ENCODE measurements around the gene RMND5B. TPM values are rescaled to one million over a fixed set of nuclear protein-coding genes. Genes with fewer than 3 reads are reported as not detected.
"Not testable (repeated sequence)": the region's sequence is repeated elsewhere in the genome, so short reads cannot be mapped to it uniquely, and the experiment has no call there.

Gene RMND5B
- total RNA-seq (ENCODE audit: low replicate concordance): 41.8 and 52.1 TPM in 2 replicates
- long read RNA-seq, transcript RMND5B-201 (11 exons, 1,929 nt): major isoform, 29 of 76 reads
- long read RNA-seq, partial matches to known transcripts: 26 of 76 reads
- long read RNA-seq, other reads (novel, unspliced or antisense): 18 of 76 reads

- Mint-ChIP-seq H3K27ac (peak within 1 kb of the TSS; percentile 92), H3K4me3 (peak within 1 kb of the TSS; percentile 90), H3K4me1 (ENCODE audit: unreplicated experiment) (peaks cover 13% of the 10 kb centered on the region), H3K9me3 (no peaks in the 10 kb centered on the region), H3K36me3 (peaks cover 14% of the 10 kb centered on the region), H3K27me3 (no peaks in the 10 kb centered on the region)
- no peak for TF ChIP-seq CTCF (conservative IDR thresholded peaks at IDR 0.05)
- peak; percentile 89 for DNase-seq (ENCODE audit: extremely low spot score, unreplicated experiment)
These were observed at the start of gene RMND5B for GRCh38 chr5:178130576-178131445. TSS of gene RMND5B (plus strand) at chr5:178131014. CDS start at chr5:178138120, 7,106 bp downstream.

- peaks cover 9% of the 10 kb centered on the region for H3K4me1 Mint-ChIP-seq (ENCODE audit: unreplicated experiment)
- TF ChIP-seq CTCF (conservative IDR thresholded peaks at IDR 0.05): no peak
- no peaks in the 10 kb centered on the region for H3K36me3 Mint-ChIP-seq
- H3K27ac Mint-ChIP-seq: peak overlapping the region; percentile 48
- no peak for DNase-seq (ENCODE audit: extremely low spot score, unreplicated experiment)
- H3K4me3 Mint-ChIP-seq: no peak overlapping the region
- no peaks in the 10 kb centered on the region for H3K9me3 Mint-ChIP-seq
- H3K27me3 Mint-ChIP-seq: peaks cover 15% of the 10 kb centered on the region
These were observed 49.1 kb upstream of the RMND5B start for GRCh38 chr5:178081571-178082243.

- Mint-ChIP-seq H3K27me3 (peaks cover 12% of the 10 kb centered on the region), H3K27ac (no peak overlapping the region), H3K36me3 (no peaks in the 10 kb centered on the region), H3K4me3 (no peak overlapping the region), H3K4me1 (ENCODE audit: unreplicated experiment) (peaks cover 9% of the 10 kb centered on the region), H3K9me3 (no peaks in the 10 kb centered on the region)
- no peak for TF ChIP-seq CTCF (conservative IDR thresholded peaks at IDR 0.05)
- DNase-seq (ENCODE audit: extremely low spot score, unreplicated experiment): no peak
These were observed 46.9 kb upstream of the RMND5B start for GRCh38 chr5:178083922-178084321.

- Mint-ChIP-seq H3K9me3 (no peaks in the 10 kb centered on the region), H3K27me3 (peaks cover 10% of the 10 kb centered on the region), H3K36me3 (no peaks in the 10 kb centered on the region), H3K4me1 (ENCODE audit: unreplicated experiment) (peaks cover 9% of the 10 kb centered on the region), H3K27ac (no peak overlapping the region), H3K4me3 (no peak overlapping the region)
- no peak for DNase-seq (ENCODE audit: extremely low spot score, unreplicated experiment)
- TF ChIP-seq CTCF (conservative IDR thresholded peaks at IDR 0.05): no peak
These were observed 45.5 kb upstream of the RMND5B start for GRCh38 chr5:178085316-178085715.

GRCh38 chr5:178086266-178086665 is 44.5 kb upstream of the RMND5B start:
- DNase-seq (ENCODE audit: extremely low spot score, unreplicated experiment): no peak
- H3K36me3 Mint-ChIP-seq: no peaks in the 10 kb centered on the region
- no peak for TF ChIP-seq CTCF (conservative IDR thresholded peaks at IDR 0.05)
- no peak overlapping the region for H3K27ac Mint-ChIP-seq
- H3K4me3 Mint-ChIP-seq: no peak overlapping the region
- peaks cover 7% of the 10 kb centered on the region for H3K27me3 Mint-ChIP-seq
- no peaks in the 10 kb centered on the region for H3K9me3 Mint-ChIP-seq
- H3K4me1 Mint-ChIP-seq (ENCODE audit: unreplicated experiment): peaks cover 9% of the 10 kb centered on the region

- not testable (repeated sequence) for DNase-seq (ENCODE audit: extremely low spot score, unreplicated experiment); H3K4me1 Mint-ChIP-seq (ENCODE audit: unreplicated experiment); H3K27ac Mint-ChIP-seq; H3K36me3 Mint-ChIP-seq; H3K9me3 Mint-ChIP-seq; H3K4me3 Mint-ChIP-seq; H3K27me3 Mint-ChIP-seq
These were observed 43.6 kb upstream of the RMND5B start for GRCh38 chr5:178087199-178087598.

Measured in type B pancreatic cell (in vitro differentiated cells).